WTC11 (cell line): Measurements from ENCODE around the gene TM4SF18. TPM values are rescaled to one million over a fixed set of nuclear protein-coding genes. Genes with fewer than 3 reads are reported as not detected.

Experiments
- ATAC-seq: fragments of 200-7000 bp; cut with Tn5 transposase; 2 replicates; pipeline ENCODE4 v1.10.0; 2021; ENCODE audit warnings: mild to moderate bottlenecking, moderate library complexity
- CTCF ChIA-PET: fragments of 300-600 bp; sonication (Branson Sonifier 250); formaldehyde crosslinking; loops from one replicate; lab custom pipeline; 2021; ENCODE audit warnings: antibody characterized with exemption; lab: Charles Lee
- POLR2A ChIA-PET: fragments of 350-600 bp; sonication (Branson Sonifier 250); formaldehyde crosslinking; loops from one replicate; lab custom pipeline; 2021; ENCODE audit warnings: antibody characterized with exemption; lab: Charles Lee
- DNase-seq: peaks from one replicate; pipeline ENCODE4 v3.0.0; 2021; ENCODE audit warnings: low spot score
- H3K27ac Mint-ChIP-seq: 2 replicates; pipeline ENCODE4 v1.8.0; 2021; ENCODE audit warnings: mixed read lengths
- H3K27me3 Mint-ChIP-seq: 2 replicates; pipeline ENCODE4 v1.8.0; 2021; ENCODE audit warnings: low read depth, mild to moderate bottlenecking, moderate library complexity, mixed read lengths
- H3K36me3 Mint-ChIP-seq: 2 replicates; pipeline ENCODE4 v1.8.0; 2021; ENCODE audit warnings: mixed read lengths
- H3K4me1 Mint-ChIP-seq: 2 replicates; pipeline ENCODE4 v1.8.0; 2022; ENCODE audit warnings: mixed read lengths
- H3K4me3 Mint-ChIP-seq: 2 replicates; pipeline ENCODE4 v1.8.0; 2021; ENCODE audit warnings: mild to moderate bottlenecking, moderate library complexity, mixed read lengths
- H3K9me3 Mint-ChIP-seq: 2 replicates; pipeline ENCODE4 v1.8.0; 2021; ENCODE audit warnings: mixed read lengths
- CBFB ChIP-seq: sonication (generic); formaldehyde crosslinking; IDR thresholded peaks from 2 replicates; pipeline ENCODE4 v1.8.1; 2022; ENCODE audit warnings: mild to moderate bottlenecking, low read depth, missing genetic modification reagents
- ELF4 ChIP-seq: sonication (generic); formaldehyde crosslinking; IDR thresholded peaks from 2 replicates; pipeline ENCODE4 v1.8.1; 2022; ENCODE audit warnings: low read depth, mild to moderate bottlenecking, moderate library complexity, missing genetic modification reagents
- EMX1 ChIP-seq: fragments of 250-450 bp; sonication (Bioruptor Pico); IDR thresholded peaks from 2 replicates; pipeline ENCODE4 v1.8.0; 2021; ENCODE audit warnings: mild to moderate bottlenecking
- NFYB ChIP-seq: sonication (generic); formaldehyde crosslinking; conservative IDR thresholded peaks from 2 replicates; pipeline ENCODE4 v1.8.0; 2022; ENCODE audit warnings: low read depth, missing genetic modification reagents
- SMAD4 ChIP-seq: sonication (generic); formaldehyde crosslinking; IDR thresholded peaks from 2 replicates; pipeline ENCODE4 v1.8.0; 2022; ENCODE audit warnings: mild to moderate bottlenecking, missing genetic modification reagents
- SOX15 ChIP-seq: fragments of 250-450 bp; sonication (Bioruptor Pico); IDR thresholded peaks from 2 replicates; pipeline ENCODE4 v1.9.0; 2021; ENCODE audit warnings: mild to moderate bottlenecking
- SP1 ChIP-seq: sonication (generic); formaldehyde crosslinking; conservative IDR thresholded peaks from 2 replicates; pipeline ENCODE4 v1.8.1; 2022; ENCODE audit warnings: missing genetic modification reagents
- TEAD1 ChIP-seq: sonication (generic); formaldehyde crosslinking; IDR thresholded peaks from 2 replicates; pipeline ENCODE4 v1.8.0; 2022; ENCODE audit warnings: mild to moderate bottlenecking, missing genetic modification reagents
- TP53 ChIP-seq: sonication (generic); formaldehyde crosslinking; IDR thresholded peaks from 2 replicates; pipeline ENCODE4 v1.8.1; 2023; ENCODE audit warnings: mild to moderate bottlenecking, missing genetic modification reagents
- ZNF671 ChIP-seq: fragments of 250-450 bp; sonication (Bioruptor Pico); IDR thresholded peaks from 2 replicates; pipeline ENCODE4 v1.8.0; 2021; ENCODE audit warnings: mild to moderate bottlenecking
- total RNA-seq: library from RNA; stranded (reverse); gene quantifications from 3 replicates; pipeline ENCODE4 v1.2.3, GENCODE V29; 2021
- TF ChIP-seq, protein P1 (sequence below): sonication (generic); formaldehyde crosslinking; conservative IDR thresholded peaks from 2 replicates; pipeline ENCODE4 v1.8.1; 2023; ENCODE audit warnings: mild to moderate bottlenecking, low read depth, missing genetic modification reagents, moderate library complexity
- TF ChIP-seq, protein P2 (sequence below): sonication (generic); formaldehyde crosslinking; IDR thresholded peaks from 2 replicates; pipeline ENCODE4 v1.8.1; 2023; ENCODE audit warnings: mild to moderate bottlenecking, missing genetic modification reagents, moderate library complexity
- TF ChIP-seq, protein P3 (sequence below): fragments of 250-450 bp; sonication (Bioruptor Pico); IDR thresholded peaks from 2 replicates; pipeline ENCODE4 v1.9.0; 2021; ENCODE audit warnings: mild to moderate bottlenecking, borderline replicate concordance
- TF ChIP-seq, protein P4 (sequence below): fragments of 250-450 bp; sonication (Bioruptor Pico); IDR thresholded peaks from 2 replicates; pipeline ENCODE4 v2.1.2; 2022; ENCODE audit warnings: mild to moderate bottlenecking, moderate library complexity
- TF ChIP-seq, protein P5 (sequence below): sonication (generic); formaldehyde crosslinking; IDR thresholded peaks from 2 replicates; pipeline ENCODE4 v1.8.1; 2023; ENCODE audit warnings: mild to moderate bottlenecking, missing genetic modification reagents, moderate library complexity
- TF ChIP-seq, protein P6 (sequence below): sonication (generic); formaldehyde crosslinking; IDR thresholded peaks from 2 replicates; pipeline ENCODE4 v1.8.1; 2022; ENCODE audit warnings: missing genetic modification reagents, borderline replicate concordance
- TF ChIP-seq, protein P7 (sequence below): sonication (generic); formaldehyde crosslinking; IDR thresholded peaks from 2 replicates; pipeline ENCODE4 v1.8.1; 2022; ENCODE audit warnings: low read depth, mild to moderate bottlenecking, moderate library complexity, missing genetic modification reagents, borderline replicate concordance
- TF ChIP-seq, protein P8 (sequence below): sonication (generic); formaldehyde crosslinking; IDR thresholded peaks from 2 replicates; pipeline ENCODE4 v1.8.1; 2022; ENCODE audit warnings: mild to moderate bottlenecking, missing genetic modification reagents, moderate library complexity, borderline replicate concordance
- TF ChIP-seq, protein P9 (sequence below): sonication (generic); formaldehyde crosslinking; IDR thresholded peaks from 2 replicates; pipeline ENCODE4 v1.8.0; 2023; ENCODE audit warnings: missing genetic modification reagents

Gene TM4SF18
- total RNA-seq, 1 experiment from 2014 or later: 2.2 TPM

DNA sequence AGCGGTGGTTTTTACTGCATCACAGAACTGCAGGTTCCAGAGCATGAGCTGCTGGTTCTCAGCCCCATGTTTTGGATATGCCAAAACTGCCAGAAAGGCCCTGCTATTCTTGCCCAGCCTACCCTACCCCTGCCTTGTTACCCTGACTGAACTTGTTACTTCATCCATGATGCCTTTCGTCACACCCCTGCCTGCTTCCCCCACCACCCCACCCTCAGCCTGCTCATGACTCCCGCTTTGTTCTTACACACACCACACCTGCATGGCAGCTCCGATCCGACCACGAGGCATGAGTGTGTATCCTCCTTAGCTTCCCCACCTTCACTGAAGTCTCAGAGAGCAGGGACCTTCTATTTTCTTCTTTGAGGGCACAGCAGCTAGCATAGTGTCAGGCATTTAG, 49.1 kb upstream of the TM4SF18 start:
- Mint-ChIP-seq H3K36me3 (peaks cover 13% of the 10 kb centered on the region), H3K4me3 (no peak overlapping the region), H3K9me3 (peaks cover 19% of the 10 kb centered on the region), H3K27me3 (no peaks in the 10 kb centered on the region; the same call in 1 of the 2 replicates), H3K4me1 (peaks cover 2% of the 10 kb centered on the region), H3K27ac (no peak overlapping the region)
- ATAC-seq (no peak), DNase-seq (no peak)
- ChIA-PET CTCF (interaction anchor here (1.4 kb wide), 1 partner anchor 39 kb away, joined by 3 read pairs; no protein-coding TSS in a partner anchor), POLR2A (no interaction called here)
- TF ChIP-seq TP53 (CRISPR knock-in tag): no peak
- TF ChIP-seq SMAD4 (CRISPR knock-in tag): no peak
- TF ChIP-seq ELF4 (CRISPR knock-in tag): no peak
- TF ChIP-seq, protein P1, sequence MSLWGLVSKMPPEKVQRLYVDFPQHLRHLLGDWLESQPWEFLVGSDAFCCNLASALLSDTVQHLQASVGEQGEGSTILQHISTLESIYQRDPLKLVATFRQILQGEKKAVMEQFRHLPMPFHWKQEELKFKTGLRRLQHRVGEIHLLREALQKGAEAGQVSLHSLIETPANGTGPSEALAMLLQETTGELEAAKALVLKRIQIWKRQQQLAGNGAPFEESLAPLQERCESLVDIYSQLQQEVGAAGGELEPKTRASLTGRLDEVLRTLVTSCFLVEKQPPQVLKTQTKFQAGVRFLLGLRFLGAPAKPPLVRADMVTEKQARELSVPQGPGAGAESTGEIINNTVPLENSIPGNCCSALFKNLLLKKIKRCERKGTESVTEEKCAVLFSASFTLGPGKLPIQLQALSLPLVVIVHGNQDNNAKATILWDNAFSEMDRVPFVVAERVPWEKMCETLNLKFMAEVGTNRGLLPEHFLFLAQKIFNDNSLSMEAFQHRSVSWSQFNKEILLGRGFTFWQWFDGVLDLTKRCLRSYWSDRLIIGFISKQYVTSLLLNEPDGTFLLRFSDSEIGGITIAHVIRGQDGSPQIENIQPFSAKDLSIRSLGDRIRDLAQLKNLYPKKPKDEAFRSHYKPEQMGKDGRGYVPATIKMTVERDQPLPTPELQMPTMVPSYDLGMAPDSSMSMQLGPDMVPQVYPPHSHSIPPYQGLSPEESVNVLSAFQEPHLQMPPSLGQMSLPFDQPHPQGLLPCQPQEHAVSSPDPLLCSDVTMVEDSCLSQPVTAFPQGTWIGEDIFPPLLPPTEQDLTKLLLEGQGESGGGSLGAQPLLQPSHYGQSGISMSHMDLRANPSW (CRISPR knock-in tag): no peak
- TF ChIP-seq, protein P2, sequence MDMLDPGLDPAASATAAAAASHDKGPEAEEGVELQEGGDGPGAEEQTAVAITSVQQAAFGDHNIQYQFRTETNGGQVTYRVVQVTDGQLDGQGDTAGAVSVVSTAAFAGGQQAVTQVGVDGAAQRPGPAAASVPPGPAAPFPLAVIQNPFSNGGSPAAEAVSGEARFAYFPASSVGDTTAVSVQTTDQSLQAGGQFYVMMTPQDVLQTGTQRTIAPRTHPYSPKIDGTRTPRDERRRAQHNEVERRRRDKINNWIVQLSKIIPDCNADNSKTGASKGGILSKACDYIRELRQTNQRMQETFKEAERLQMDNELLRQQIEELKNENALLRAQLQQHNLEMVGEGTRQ (CRISPR knock-in tag): no peak

DNA sequence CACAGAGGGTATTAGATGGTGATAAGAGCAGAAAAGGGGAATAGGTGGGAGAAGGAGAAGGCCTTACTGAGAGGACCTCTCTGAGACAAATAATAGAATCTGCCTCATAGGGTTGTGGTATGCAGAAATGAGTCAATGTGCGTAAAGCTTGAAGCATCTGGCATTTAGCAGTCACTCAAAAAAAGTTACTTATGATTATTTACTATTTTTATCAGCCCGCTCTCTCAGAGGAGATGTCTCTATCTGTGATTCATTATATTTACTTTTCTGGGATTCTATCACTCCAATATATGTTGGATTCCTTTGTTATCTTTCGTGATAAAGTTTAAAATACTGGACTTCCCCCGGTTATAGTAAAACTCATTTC, 48.6 kb upstream of the TM4SF18 start:
- no peak for ATAC-seq
- ChIA-PET POLR2A (no interaction called here), CTCF (interaction anchor here (1.4 kb wide), 1 partner anchor 38 kb away, joined by 3 read pairs; no protein-coding TSS in a partner anchor)
- Mint-ChIP-seq H3K27ac (no peak overlapping the region), H3K27me3 (no peaks in the 10 kb centered on the region; the same call in 1 of the 2 replicates), H3K4me1 (peaks cover 7% of the 10 kb centered on the region), H3K4me3 (no peak overlapping the region), H3K9me3 (peaks cover 19% of the 10 kb centered on the region), H3K36me3 (peaks cover 13% of the 10 kb centered on the region)
- no peak for DNase-seq
- TF ChIP-seq TEAD1 (CRISPR knock-in tag) (no peak), SOX15 (no peak), NFYB (CRISPR knock-in tag) (no peak), SP1 (CRISPR knock-in tag) (no peak), ZNF671 (CRISPR knock-in tag) (no peak), EMX1 (CRISPR knock-in tag) (no peak), CBFB (CRISPR knock-in tag) (no peak)
- TF ChIP-seq, protein P3, sequence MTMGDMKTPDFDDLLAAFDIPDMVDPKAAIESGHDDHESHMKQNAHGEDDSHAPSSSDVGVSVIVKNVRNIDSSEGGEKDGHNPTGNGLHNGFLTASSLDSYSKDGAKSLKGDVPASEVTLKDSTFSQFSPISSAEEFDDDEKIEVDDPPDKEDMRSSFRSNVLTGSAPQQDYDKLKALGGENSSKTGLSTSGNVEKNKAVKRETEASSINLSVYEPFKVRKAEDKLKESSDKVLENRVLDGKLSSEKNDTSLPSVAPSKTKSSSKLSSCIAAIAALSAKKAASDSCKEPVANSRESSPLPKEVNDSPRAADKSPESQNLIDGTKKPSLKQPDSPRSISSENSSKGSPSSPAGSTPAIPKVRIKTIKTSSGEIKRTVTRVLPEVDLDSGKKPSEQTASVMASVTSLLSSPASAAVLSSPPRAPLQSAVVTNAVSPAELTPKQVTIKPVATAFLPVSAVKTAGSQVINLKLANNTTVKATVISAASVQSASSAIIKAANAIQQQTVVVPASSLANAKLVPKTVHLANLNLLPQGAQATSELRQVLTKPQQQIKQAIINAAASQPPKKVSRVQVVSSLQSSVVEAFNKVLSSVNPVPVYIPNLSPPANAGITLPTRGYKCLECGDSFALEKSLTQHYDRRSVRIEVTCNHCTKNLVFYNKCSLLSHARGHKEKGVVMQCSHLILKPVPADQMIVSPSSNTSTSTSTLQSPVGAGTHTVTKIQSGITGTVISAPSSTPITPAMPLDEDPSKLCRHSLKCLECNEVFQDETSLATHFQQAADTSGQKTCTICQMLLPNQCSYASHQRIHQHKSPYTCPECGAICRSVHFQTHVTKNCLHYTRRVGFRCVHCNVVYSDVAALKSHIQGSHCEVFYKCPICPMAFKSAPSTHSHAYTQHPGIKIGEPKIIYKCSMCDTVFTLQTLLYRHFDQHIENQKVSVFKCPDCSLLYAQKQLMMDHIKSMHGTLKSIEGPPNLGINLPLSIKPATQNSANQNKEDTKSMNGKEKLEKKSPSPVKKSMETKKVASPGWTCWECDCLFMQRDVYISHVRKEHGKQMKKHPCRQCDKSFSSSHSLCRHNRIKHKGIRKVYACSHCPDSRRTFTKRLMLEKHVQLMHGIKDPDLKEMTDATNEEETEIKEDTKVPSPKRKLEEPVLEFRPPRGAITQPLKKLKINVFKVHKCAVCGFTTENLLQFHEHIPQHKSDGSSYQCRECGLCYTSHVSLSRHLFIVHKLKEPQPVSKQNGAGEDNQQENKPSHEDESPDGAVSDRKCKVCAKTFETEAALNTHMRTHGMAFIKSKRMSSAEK (CRISPR knock-in tag): no peak
- TF ChIP-seq, protein P4, sequence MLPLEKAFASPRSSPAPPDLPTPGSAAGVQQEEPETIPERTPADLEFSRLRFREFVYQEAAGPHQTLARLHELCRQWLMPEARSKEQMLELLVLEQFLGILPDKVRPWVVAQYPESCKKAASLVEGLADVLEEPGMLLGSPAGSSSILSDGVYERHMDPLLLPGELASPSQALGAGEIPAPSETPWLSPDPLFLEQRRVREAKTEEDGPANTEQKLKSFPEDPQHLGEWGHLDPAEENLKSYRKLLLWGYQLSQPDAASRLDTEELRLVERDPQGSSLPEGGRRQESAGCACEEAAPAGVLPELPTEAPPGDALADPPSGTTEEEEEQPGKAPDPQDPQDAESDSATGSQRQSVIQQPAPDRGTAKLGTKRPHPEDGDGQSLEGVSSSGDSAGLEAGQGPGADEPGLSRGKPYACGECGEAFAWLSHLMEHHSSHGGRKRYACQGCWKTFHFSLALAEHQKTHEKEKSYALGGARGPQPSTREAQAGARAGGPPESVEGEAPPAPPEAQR: no peak
- TF ChIP-seq, protein P5, sequence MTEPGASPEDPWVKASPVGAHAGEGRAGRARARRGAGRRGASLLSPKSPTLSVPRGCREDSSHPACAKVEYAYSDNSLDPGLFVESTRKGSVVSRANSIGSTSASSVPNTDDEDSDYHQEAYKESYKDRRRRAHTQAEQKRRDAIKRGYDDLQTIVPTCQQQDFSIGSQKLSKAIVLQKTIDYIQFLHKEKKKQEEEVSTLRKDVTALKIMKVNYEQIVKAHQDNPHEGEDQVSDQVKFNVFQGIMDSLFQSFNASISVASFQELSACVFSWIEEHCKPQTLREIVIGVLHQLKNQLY (CRISPR knock-in tag): no peak
- TF ChIP-seq, protein P6, sequence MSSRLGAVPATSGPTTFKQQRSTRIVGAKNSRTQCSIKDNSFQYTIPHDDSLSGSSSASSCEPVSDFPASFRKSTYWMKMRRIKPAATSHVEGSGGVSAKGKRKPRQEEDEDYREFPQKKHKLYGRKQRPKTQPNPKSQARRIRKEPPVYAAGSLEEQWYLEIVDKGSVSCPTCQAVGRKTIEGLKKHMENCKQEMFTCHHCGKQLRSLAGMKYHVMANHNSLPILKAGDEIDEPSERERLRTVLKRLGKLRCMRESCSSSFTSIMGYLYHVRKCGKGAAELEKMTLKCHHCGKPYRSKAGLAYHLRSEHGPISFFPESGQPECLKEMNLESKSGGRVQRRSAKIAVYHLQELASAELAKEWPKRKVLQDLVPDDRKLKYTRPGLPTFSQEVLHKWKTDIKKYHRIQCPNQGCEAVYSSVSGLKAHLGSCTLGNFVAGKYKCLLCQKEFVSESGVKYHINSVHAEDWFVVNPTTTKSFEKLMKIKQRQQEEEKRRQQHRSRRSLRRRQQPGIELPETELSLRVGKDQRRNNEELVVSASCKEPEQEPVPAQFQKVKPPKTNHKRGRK (CRISPR knock-in tag): no peak
- TF ChIP-seq, protein P7, sequence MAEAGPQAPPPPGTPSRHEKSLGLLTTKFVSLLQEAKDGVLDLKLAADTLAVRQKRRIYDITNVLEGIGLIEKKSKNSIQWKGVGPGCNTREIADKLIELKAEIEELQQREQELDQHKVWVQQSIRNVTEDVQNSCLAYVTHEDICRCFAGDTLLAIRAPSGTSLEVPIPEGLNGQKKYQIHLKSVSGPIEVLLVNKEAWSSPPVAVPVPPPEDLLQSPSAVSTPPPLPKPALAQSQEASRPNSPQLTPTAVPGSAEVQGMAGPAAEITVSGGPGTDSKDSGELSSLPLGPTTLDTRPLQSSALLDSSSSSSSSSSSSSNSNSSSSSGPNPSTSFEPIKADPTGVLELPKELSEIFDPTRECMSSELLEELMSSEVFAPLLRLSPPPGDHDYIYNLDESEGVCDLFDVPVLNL: no peak
- TF ChIP-seq, protein P8, sequence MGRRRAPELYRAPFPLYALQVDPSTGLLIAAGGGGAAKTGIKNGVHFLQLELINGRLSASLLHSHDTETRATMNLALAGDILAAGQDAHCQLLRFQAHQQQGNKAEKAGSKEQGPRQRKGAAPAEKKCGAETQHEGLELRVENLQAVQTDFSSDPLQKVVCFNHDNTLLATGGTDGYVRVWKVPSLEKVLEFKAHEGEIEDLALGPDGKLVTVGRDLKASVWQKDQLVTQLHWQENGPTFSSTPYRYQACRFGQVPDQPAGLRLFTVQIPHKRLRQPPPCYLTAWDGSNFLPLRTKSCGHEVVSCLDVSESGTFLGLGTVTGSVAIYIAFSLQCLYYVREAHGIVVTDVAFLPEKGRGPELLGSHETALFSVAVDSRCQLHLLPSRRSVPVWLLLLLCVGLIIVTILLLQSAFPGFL: no peak
- TF ChIP-seq, protein P9, sequence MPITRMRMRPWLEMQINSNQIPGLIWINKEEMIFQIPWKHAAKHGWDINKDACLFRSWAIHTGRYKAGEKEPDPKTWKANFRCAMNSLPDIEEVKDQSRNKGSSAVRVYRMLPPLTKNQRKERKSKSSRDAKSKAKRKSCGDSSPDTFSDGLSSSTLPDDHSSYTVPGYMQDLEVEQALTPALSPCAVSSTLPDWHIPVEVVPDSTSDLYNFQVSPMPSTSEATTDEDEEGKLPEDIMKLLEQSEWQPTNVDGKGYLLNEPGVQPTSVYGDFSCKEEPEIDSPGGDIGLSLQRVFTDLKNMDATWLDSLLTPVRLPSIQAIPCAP (CRISPR knock-in tag): no peak
